T-cell (primary cell): ENCODE results near the gene PPP2R5C. TPM values are rescaled to one million over a fixed set of nuclear protein-coding genes. Genes with fewer than 3 reads are reported as not detected.

Experiments used
- ATAC-seq, 4 experiments: fragments of 200-7000 bp in 3 of 4; fragments of 150-1000 bp in 1 of 4; cut with Tn5 transposase; replicated peaks in 1 of 4; 1 replicate in 3 of 4; 2 replicates in 1 of 4; pipeline ENCODE4 v1.10.0; 2021; ENCODE audit warnings: moderate library complexity in 3 of 4, mild to moderate bottlenecking in 2 of 4, moderate number of reproducible peaks in 1 of 4
- CTCF ChIA-PET, 2 donors: fragments of 300-600 bp; sonication (Branson Sonifier 250); formaldehyde crosslinking; loops; one replicate each; lab custom pipeline; 2022; ENCODE audit warnings: antibody characterized with exemption in 2 of 2; lab: Charles Lee
- POLR2A ChIA-PET, 2 donors: fragments of 300-600 bp; sonication (Branson Sonifier 250); formaldehyde crosslinking; loops; one replicate each; lab custom pipeline; 2022; ENCODE audit warnings: antibody characterized with exemption in 2 of 2; lab: Charles Lee
- DNase-seq, 35 experiments: peaks; one replicate each; pipeline versions ENCODE4 v3.0.0 to v3.0.0-alpha.2; 2013 to 2023
- H3K27ac ChIP-seq: one replicate; pipeline ENCODE4 v1.5.1; 2013; ENCODE audit warnings: low read length
- H3K27me3 ChIP-seq, 2 experiments: replicated peaks in 1 of 2; 1 replicate in 1 of 2; 2 replicates in 1 of 2; pipeline versions ENCODE4 v1.6.1 to v1.7.0; 2013; ENCODE audit warnings: low read length in 1 of 2, mixed read lengths in 1 of 2; ENCODE audit not compliant: control insufficient read depth in 2 of 2, insufficient read depth in 2 of 2; ENCODE audit errors: extremely low read depth in 1 of 2
- H3K36me3 ChIP-seq, 2 donors: 1 replicate in 1 of 2; 2 replicates in 1 of 2; pipeline versions ENCODE4 v1.6.1 to v1.7.0; 2013; ENCODE audit warnings: low read length in 1 of 2; ENCODE audit not compliant: control insufficient read depth in 2 of 2, insufficient read depth in 1 of 2; ENCODE audit errors: extremely low read depth in 1 of 2
- H3K4me1 ChIP-seq, 2 experiments: 1 replicate in 1 of 2; 2 replicates in 1 of 2; pipeline versions ENCODE4 v1.6.1 to v1.7.0; 2013; ENCODE audit warnings: low read length in 2 of 2, mixed read lengths in 1 of 2; ENCODE audit not compliant: insufficient read depth in 2 of 2, control insufficient read depth in 1 of 2; ENCODE audit errors: extremely low read depth in 1 of 2
- H3K4me3 ChIP-seq, 2 donors: 1 replicate in 1 of 2; 2 replicates in 1 of 2; pipeline versions ENCODE4 v1.5.1 to v1.7.0; 2013; ENCODE audit warnings: mild to moderate bottlenecking in 2 of 2, low read length in 1 of 2, moderate library complexity in 1 of 2; ENCODE audit not compliant: control insufficient read depth in 1 of 2; ENCODE audit errors: extremely low read depth in 1 of 2
- H3K9me3 ChIP-seq: 2 replicates; pipeline ENCODE4 v1.7.0; 2013
- H3K27ac Mint-ChIP-seq, 2 donors: one replicate each; pipeline ENCODE4 v1.8.0; 2020 to 2021; ENCODE audit warnings: mild to moderate bottlenecking in 2 of 2, mixed read lengths in 2 of 2
- H3K27me3 Mint-ChIP-seq, 2 donors: one replicate each; pipeline ENCODE4 v1.8.0; 2021 to 2022; ENCODE audit warnings: mixed read lengths in 2 of 2
- H3K36me3 Mint-ChIP-seq: one replicate; pipeline ENCODE4 v1.8.0; 2021; ENCODE audit warnings: mixed read lengths
- H3K4me1 Mint-ChIP-seq, 3 donors: one replicate each; pipeline ENCODE4 v1.8.0; 2020 to 2022; ENCODE audit warnings: mixed read lengths in 3 of 3, mild to moderate bottlenecking in 1 of 3
- H3K4me3 Mint-ChIP-seq, 3 donors: one replicate each; pipeline ENCODE4 v1.8.0; 2020 to 2022; ENCODE audit warnings: mild to moderate bottlenecking in 3 of 3, mixed read lengths in 3 of 3, moderate library complexity in 3 of 3
- H3K9me3 Mint-ChIP-seq, 3 donors: one replicate each; pipeline ENCODE4 v1.8.0; 2020 to 2022; ENCODE audit warnings: mixed read lengths in 3 of 3
- WGBS: methylation state at CpG from one replicate; pipeline ENCODE4 v1.1.5; 2013; ENCODE audit warnings: missing lambda C conversion rate; ENCODE audit not compliant: insufficient coverage; 5-methylcytosine and 5-hydroxymethylcytosine counted together
- total RNA-seq, 35 experiments: library from RNA in 6 of 35; stranded (reverse) in 6 of 35; fragments of 120-200 nt in 1 of 35; gene quantifications; one replicate each; pipeline versions ENCODE4 v1.2.1 to v1.2.4 and lab custom pipeline; 2013 to 2026

The PPP2R5C gene
- total RNA-seq, 5 donors from 2014 or later (not counting 1 experiment from before 2014, with no cell fraction given), result 435 to 627 (median 489) TPM

GRCh38 chr14:101761881-101762529 lies 496 bp downstream of the PPP2R5C start:
- H3K4me1 Mint-ChIP-seq, result peaks cover 32 to 52% (median 44%) of the 10 kb centered on the region in 3 donors
- no peaks in the 10 kb centered on the region for H3K27me3 Mint-ChIP-seq
- Histone ChIP-seq H3K27me3 (no peaks in the 10 kb centered on the region), H3K4me3 (peak overlapping the region; percentile 55 to 65), H3K36me3 (peaks cover 0 to 21% of the 10 kb centered on the region in 2 donors), H3K27ac (peak overlapping the region; percentile 45), H3K9me3 (no peaks in the 10 kb centered on the region), H3K4me1 (peaks cover 2 to 26% of the 10 kb centered on the region in 2 experiments)
- H3K9me3 Mint-ChIP-seq, result no peaks in the 10 kb centered on the region
- CTCF ChIA-PET, result interaction anchor here (0.6 to 1.6 kb wide), 5 partner anchors 9 to 708 kb away, joined by 3 to 7 read pairs (median 4); no protein-coding TSS in a partner anchor
- DNase-seq (peak; percentile 25 to 65 (median 54)), ATAC-seq (peak in 2 of 4 experiments; percentile 2 to 11)
- POLR2A ChIA-PET, result interaction anchor here (0.6 to 1.5 kb wide), 9 partner anchors 40 to 86 kb away, joined by 3 to 11 read pairs (median 5); no protein-coding TSS in a partner anchor
- peaks cover 36% of the 10 kb centered on the region for H3K36me3 Mint-ChIP-seq
- peak overlapping the region; percentile 88 to 91 (median 89) for H3K4me3 Mint-ChIP-seq
- H3K27ac Mint-ChIP-seq, result peak overlapping the region; percentile 80 to 83
- WGBS, result under 1% methylated on average over 53 of the region's 72 CpGs

GRCh38 chr14:101762530-101763101 lies 1.1 kb downstream of the PPP2R5C start:
- H3K27me3 Mint-ChIP-seq, result no peaks in the 10 kb centered on the region
- Histone ChIP-seq H3K9me3 (no peaks in the 10 kb centered on the region), H3K27ac (peak overlapping the region; percentile 45), H3K4me1 (peaks cover 2 to 26% of the 10 kb centered on the region in 2 experiments), H3K27me3 (no peaks in the 10 kb centered on the region), H3K4me3 (peak overlapping the region; percentile 55 to 65), H3K36me3 (peaks cover 0 to 23% of the 10 kb centered on the region in 2 donors)
- CTCF ChIA-PET, result interaction anchor here (0.6 to 1.6 kb wide), 6 partner anchors 9 to 708 kb away, joined by 3 to 7 read pairs (median 4); no protein-coding TSS in a partner anchor
- peaks cover 32 to 53% (median 44%) of the 10 kb centered on the region in 3 donors for H3K4me1 Mint-ChIP-seq
- H3K36me3 Mint-ChIP-seq, result peaks cover 38% of the 10 kb centered on the region
- H3K4me3 Mint-ChIP-seq, result peak overlapping the region; percentile 88 to 91 (median 89)
- H3K9me3 Mint-ChIP-seq, result no peaks in the 10 kb centered on the region
- peak overlapping the region; percentile 80 to 83 for H3K27ac Mint-ChIP-seq
- 43% methylated on average over 2 of the region's 4 CpGs for WGBS
- POLR2A ChIA-PET, result interaction anchor here (0.6 to 1.5 kb wide), 10 partner anchors 31 to 86 kb away, joined by 3 to 11 read pairs (median 4); no protein-coding TSS in a partner anchor
- DNase-seq (no peak), ATAC-seq (no peak)

GRCh38 chr14:101763941-101764709 lies 2.6 kb downstream of the PPP2R5C start:
- H3K36me3 ChIP-seq, result peaks cover 0 to 23% of the 10 kb centered on the region in 2 donors
- H3K27ac ChIP-seq, result peak overlapping the region; percentile 3
- H3K9me3 ChIP-seq, result no peaks in the 10 kb centered on the region
- no peaks in the 10 kb centered on the region for H3K9me3 Mint-ChIP-seq
- H3K36me3 Mint-ChIP-seq, result peaks cover 43% of the 10 kb centered on the region
- peaks cover 32 to 54% (median 51%) of the 10 kb centered on the region in 3 donors for H3K4me1 Mint-ChIP-seq
- DNase-seq, result no peak
- WGBS, result 78% methylated on average over 9 of the region's 10 CpGs
- H3K27me3 Mint-ChIP-seq, result no peaks in the 10 kb centered on the region
- ATAC-seq, result no peak
- ChIA-PET POLR2A (interaction anchor here in 1 of 2 donors (0.7 to 1.1 kb wide), 3 partner anchors 20 to 58 kb away, joined by 3 to 13 read pairs (median 4); no protein-coding TSS in a partner anchor), CTCF (interaction anchor here in 1 of 2 donors (1.4 kb wide), 1 partner anchor 32 kb away, joined by 3 read pairs; no protein-coding TSS in a partner anchor)
- H3K27me3 ChIP-seq, result no peaks in the 10 kb centered on the region
- H3K4me3 Mint-ChIP-seq, result peak overlapping the region; percentile 68 to 89 (median 88)
- H3K4me3 ChIP-seq, result no peak overlapping the region
- peak overlapping the region; percentile 74 to 82 for H3K27ac Mint-ChIP-seq
- peaks cover 2 to 26% of the 10 kb centered on the region in 2 experiments for H3K4me1 ChIP-seq

DNA sequence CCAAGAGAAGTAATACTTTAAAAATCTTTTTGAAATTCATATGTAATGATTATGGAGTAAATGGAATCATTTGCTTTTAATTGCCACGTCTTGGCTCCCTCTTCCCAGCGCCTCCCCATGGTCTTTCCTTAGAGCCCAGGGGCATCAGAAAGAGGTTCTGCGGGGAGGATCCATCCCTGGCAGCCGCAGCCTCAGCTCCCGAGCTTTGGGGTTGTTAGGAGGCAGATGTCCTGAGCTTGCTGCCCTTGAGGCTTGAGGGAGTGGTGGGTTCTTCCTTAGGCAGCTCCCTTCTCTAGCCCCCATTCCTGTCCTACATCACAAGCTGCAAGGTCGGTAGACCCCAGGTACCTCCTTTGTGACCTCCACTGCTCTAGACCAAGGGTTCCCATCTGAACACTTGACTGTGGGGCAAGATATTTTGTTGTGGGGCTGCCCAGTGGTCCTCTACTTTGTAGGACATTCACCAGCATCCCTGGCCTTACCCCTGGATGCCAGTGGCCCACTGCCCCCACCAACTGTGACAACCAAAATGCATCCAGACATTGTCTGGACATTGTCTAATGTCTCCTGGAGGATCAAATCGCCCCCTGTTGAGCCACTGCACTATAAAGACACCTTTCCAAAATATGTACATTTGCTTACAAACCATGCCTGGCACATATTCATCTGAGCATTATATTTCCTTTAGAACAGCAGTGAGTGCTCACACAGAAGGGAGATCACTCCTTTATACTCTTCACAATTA lies 6.3 kb downstream of the PPP2R5C start:
- no peak overlapping the region for H3K27ac Mint-ChIP-seq
- no peak for ATAC-seq
- H3K9me3 ChIP-seq, result no peaks in the 10 kb centered on the region
- CTCF ChIA-PET, result interaction anchor here (0.5 to 4.0 kb wide), 4 partner anchors 13 to 330 kb away, joined by 3 to 23 read pairs (median 3); no protein-coding TSS in a partner anchor
- POLR2A ChIA-PET, result interaction anchor here in 1 of 2 donors (0.7 to 1.1 kb wide), 3 partner anchors 58 to 69 kb away, joined by 3 to 4 read pairs (median 3); no protein-coding TSS in a partner anchor
- H3K27me3 ChIP-seq, result no peaks in the 10 kb centered on the region
- peaks cover 29 to 54% (median 49%) of the 10 kb centered on the region in 3 donors for H3K4me1 Mint-ChIP-seq
- H3K27me3 Mint-ChIP-seq, result no peaks in the 10 kb centered on the region
- no CpG with 5 or more reads among the region's 7 CpGs for WGBS
- no peak for DNase-seq
- no peak overlapping the region for H3K27ac ChIP-seq
- H3K36me3 Mint-ChIP-seq, result peaks cover 41% of the 10 kb centered on the region
- H3K4me3 Mint-ChIP-seq, result no peak overlapping the region
- H3K4me3 ChIP-seq, result no peak overlapping the region
- no peaks in the 10 kb centered on the region for H3K9me3 Mint-ChIP-seq
- H3K4me1 ChIP-seq, result peaks cover 0 to 24% of the 10 kb centered on the region in 2 experiments
- H3K36me3 ChIP-seq, result peaks cover 0 to 23% of the 10 kb centered on the region in 2 donors

- H3K9me3 ChIP-seq, result no peaks in the 10 kb centered on the region
- no peak overlapping the region for H3K4me3 Mint-ChIP-seq
- no peak overlapping the region for H3K4me3 ChIP-seq
- CTCF ChIA-PET, result interaction anchor here (0.6 to 4.0 kb wide), 11 partner anchors 10 to 83 kb away, joined by 3 to 30 read pairs (median 6); no protein-coding TSS in a partner anchor
- ATAC-seq (no peak), DNase-seq (no peak)
- POLR2A ChIA-PET, result interaction anchor here in 1 of 2 donors (0.6 to 2.0 kb wide), 2 partner anchors 54 to 64 kb away, joined by 3 to 14 read pairs; no protein-coding TSS in a partner anchor
- 100% methylated on average over 1 of the region's 3 CpGs for WGBS
- H3K9me3 Mint-ChIP-seq, result no peaks in the 10 kb centered on the region
- H3K27me3 ChIP-seq, result no peaks in the 10 kb centered on the region
- H3K4me1 Mint-ChIP-seq, result peaks cover 33 to 53% (median 49%) of the 10 kb centered on the region in 3 donors
- H3K27ac ChIP-seq, result no peak overlapping the region
- H3K27me3 Mint-ChIP-seq, result no peaks in the 10 kb centered on the region
- peaks cover 0 to 25% of the 10 kb centered on the region in 2 experiments for H3K4me1 ChIP-seq
- no peak overlapping the region for H3K27ac Mint-ChIP-seq
- peaks cover 0 to 19% of the 10 kb centered on the region in 2 donors for H3K36me3 ChIP-seq
- H3K36me3 Mint-ChIP-seq, result peaks cover 40% of the 10 kb centered on the region
These were observed 8.7 kb downstream of the PPP2R5C start for GRCh38 chr14:101770183-101770582.
